Effector memory CD8-positive, alpha-beta T cell (primary cell): ENCODE data around the gene MAGOH.
A peak's percentile ranks its signal among the peaks of the same experiment; 100 is the strongest.
"Not testable (repeated sequence)": the region's sequence is repeated elsewhere in the genome, so short reads cannot be mapped to it uniquely, and the experiment has no call there.

ENCODE experiments used
- ATAC-seq: fragments of 150-1000 bp; cut with Tn5 transposase; replicated peaks from 2 replicates; pipeline ENCODE4 v1.10.0; 2021; ENCODE audit warnings: mild to moderate bottlenecking, moderate library complexity
- DNase-seq, 3 experiments: peaks; one replicate each; pipeline ENCODE4 v3.0.0; 2021
- H3K27ac Mint-ChIP-seq, 2 donors: one replicate each; pipeline ENCODE4 v1.8.0; 2022; ENCODE audit warnings: mild to moderate bottlenecking in 2 of 2, mixed read lengths in 2 of 2, moderate library complexity in 2 of 2
- H3K27me3 Mint-ChIP-seq, 2 donors: one replicate each; pipeline ENCODE4 v1.8.0; 2022; ENCODE audit warnings: mixed read lengths in 2 of 2
- H3K36me3 Mint-ChIP-seq: one replicate; pipeline ENCODE4 v1.8.0; 2022; ENCODE audit warnings: mild to moderate bottlenecking, moderate library complexity, mixed read lengths; ENCODE audit not compliant: insufficient read depth
- H3K4me1 Mint-ChIP-seq, 2 donors: one replicate each; pipeline ENCODE4 v1.8.0; 2022; ENCODE audit warnings: low read depth in 2 of 2, mixed read lengths in 2 of 2
- H3K4me3 Mint-ChIP-seq, 2 donors: one replicate each; pipeline ENCODE4 v1.8.0; 2022; ENCODE audit warnings: mild to moderate bottlenecking in 2 of 2, mixed read lengths in 2 of 2, moderate library complexity in 2 of 2
- H3K9me3 Mint-ChIP-seq, 2 donors: one replicate each; pipeline ENCODE4 v1.8.0; 2022; ENCODE audit warnings: mixed read lengths in 2 of 2

MAGOH gene

DNA sequence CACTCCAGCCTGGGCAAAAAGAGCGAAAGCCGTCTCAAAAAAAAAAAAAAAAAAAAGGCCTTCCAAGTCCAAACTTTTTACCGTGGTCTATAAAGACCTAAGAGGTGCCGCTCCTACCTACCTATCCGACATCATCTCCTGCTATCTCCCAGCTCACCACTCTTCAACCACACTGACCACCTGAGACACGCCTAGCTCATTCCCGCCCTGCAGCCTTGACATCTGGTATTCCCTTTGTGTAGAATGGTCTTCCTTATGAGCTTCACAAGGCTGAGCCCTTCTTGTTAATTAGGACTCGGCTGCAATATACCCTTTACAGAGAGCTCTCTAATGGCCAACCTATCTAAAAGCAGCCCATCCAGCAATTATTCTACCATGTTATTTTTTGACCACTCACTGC is 680 bp downstream of the MAGOH start:
- H3K4me3 Mint-ChIP-seq, result peak overlapping the region; percentile 99
- peaks cover 38% of the 10 kb centered on the region for H3K36me3 Mint-ChIP-seq
- DNase-seq, result no peak
- H3K27me3 Mint-ChIP-seq, result no peaks in the 10 kb centered on the region
- H3K9me3 Mint-ChIP-seq, result no peaks in the 10 kb centered on the region
- H3K27ac Mint-ChIP-seq, result peak overlapping the region; percentile 99 to 100
- no peak for ATAC-seq
- peaks cover 24 to 28% of the 10 kb centered on the region in 2 donors for H3K4me1 Mint-ChIP-seq

DNA sequence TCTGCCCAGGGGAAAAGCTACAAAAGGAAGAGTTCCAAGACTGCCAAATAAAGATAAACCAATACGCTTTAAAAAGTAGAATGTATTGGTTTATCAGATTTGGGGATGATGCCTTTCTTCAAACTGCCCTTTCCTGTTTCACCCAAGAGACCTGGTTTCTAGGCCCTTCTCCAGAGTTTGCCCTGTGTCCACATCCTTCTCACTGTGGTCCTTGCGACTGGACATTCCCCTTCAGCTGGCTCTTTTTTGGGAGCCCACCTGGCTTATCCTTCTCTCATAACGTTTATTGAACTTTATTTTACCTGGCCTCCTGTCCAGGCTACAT is 17.4 kb downstream of the MAGOH start:
- ATAC-seq, result no peak
- Mint-ChIP-seq H3K27me3 (no peaks in the 10 kb centered on the region), H3K4me1 (peaks cover 14 to 22% of the 10 kb centered on the region in 2 donors), H3K4me3 (peak overlapping the region; percentile 90 to 91), H3K36me3 (peaks cover 21% of the 10 kb centered on the region), H3K27ac (peak overlapping the region; percentile 96 to 98), H3K9me3 (no peaks in the 10 kb centered on the region)
- DNase-seq, result no peak

DNA sequence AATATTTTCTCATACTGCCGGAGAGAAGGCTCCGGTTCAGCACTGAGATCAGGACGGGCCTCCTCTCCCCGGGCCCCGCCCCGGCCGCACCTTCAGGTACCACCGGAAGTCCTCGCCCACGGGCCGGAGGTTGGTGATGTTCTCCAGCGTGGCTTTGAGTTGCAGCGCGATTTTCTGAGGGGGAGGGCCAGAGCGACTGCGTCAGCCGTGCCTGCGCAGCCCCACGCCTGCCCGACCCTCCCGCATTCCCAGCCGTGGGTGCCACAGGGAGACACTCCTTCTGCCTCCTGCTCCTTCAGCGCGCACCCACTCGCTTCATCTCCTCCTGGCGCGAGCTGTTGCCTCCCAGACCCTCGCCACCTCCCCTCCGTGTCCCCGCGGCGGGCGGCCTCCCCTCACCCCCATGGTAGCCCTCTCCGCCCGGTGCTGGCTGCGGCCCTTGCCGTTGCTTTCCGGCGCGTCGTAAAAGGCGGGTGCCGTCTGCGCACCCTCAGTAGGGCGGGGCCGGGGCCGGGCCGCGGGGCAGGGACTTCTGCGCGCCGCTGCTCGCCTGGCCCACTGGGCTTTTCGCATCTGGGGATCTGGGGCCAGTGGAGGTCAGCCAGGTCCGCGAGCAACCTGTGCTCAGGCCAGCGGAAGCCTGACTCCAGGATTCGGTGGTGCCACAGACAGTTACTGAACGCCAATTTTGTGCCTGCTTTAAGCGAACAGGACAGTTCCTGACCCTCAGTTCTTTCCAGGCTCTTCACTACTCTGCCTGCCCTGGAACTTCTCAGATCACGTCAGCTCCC is 18.0 kb downstream of the MAGOH start, which contains the start of gene CZIB:
TSS of gene CZIB (minus strand) at position 464 of the 791 bp plus-strand sequence. CDS start at position 405, 59 bp downstream.
- Mint-ChIP-seq H3K4me3 (peak within 1 kb of the TSS; percentile 90 to 91), H3K4me1 (peaks cover 14 to 22% of the 10 kb centered on the region in 2 donors), H3K27ac (peak within 1 kb of the TSS; percentile 96 to 98), H3K27me3 (no peaks in the 10 kb centered on the region), H3K9me3 (no peaks in the 10 kb centered on the region), H3K36me3 (peaks cover 21% of the 10 kb centered on the region)
- DNase-seq (peak; percentile 91 to 93 (median 92)), ATAC-seq (peak; percentile 90)

- no peaks in the 10 kb centered on the region for H3K27me3 Mint-ChIP-seq
- DNase-seq (no peak), ATAC-seq (no peak)
- H3K4me1 Mint-ChIP-seq, result peaks cover 14 to 22% of the 10 kb centered on the region in 2 donors
- peaks cover 21% of the 10 kb centered on the region for H3K36me3 Mint-ChIP-seq
- H3K27ac Mint-ChIP-seq, result peak overlapping the region; percentile 96 to 98
- peak overlapping the region; percentile 90 to 91 for H3K4me3 Mint-ChIP-seq
- no peaks in the 10 kb centered on the region for H3K9me3 Mint-ChIP-seq
Measured at GRCh38 chr1:53219711-53220110, 18.6 kb downstream of the MAGOH start.

GRCh38 chr1:53218201-53218600 is 20.1 kb downstream of the MAGOH start:
- Mint-ChIP-seq H3K9me3 (no peaks in the 10 kb centered on the region), H3K4me1 (peaks cover 14 to 22% of the 10 kb centered on the region in 2 donors), H3K4me3 (no peak overlapping the region), H3K36me3 (peaks cover 29% of the 10 kb centered on the region), H3K27ac (peak overlapping the region; percentile 60 to 98), H3K27me3 (no peaks in the 10 kb centered on the region)
- no peak for ATAC-seq
- no peak for DNase-seq

- ATAC-seq, result no peak
- H3K4me1 Mint-ChIP-seq, result peaks cover 2 to 6% of the 10 kb centered on the region in 2 donors
- no peak overlapping the region for H3K27ac Mint-ChIP-seq
- no peak for DNase-seq
- no peak overlapping the region for H3K4me3 Mint-ChIP-seq
- H3K9me3 Mint-ChIP-seq, result no peaks in the 10 kb centered on the region
- peaks cover 36% of the 10 kb centered on the region for H3K36me3 Mint-ChIP-seq
- no peaks in the 10 kb centered on the region for H3K27me3 Mint-ChIP-seq
Measured at GRCh38 chr1:53214376-53214940, 23.9 kb downstream of the MAGOH start.

DNA sequence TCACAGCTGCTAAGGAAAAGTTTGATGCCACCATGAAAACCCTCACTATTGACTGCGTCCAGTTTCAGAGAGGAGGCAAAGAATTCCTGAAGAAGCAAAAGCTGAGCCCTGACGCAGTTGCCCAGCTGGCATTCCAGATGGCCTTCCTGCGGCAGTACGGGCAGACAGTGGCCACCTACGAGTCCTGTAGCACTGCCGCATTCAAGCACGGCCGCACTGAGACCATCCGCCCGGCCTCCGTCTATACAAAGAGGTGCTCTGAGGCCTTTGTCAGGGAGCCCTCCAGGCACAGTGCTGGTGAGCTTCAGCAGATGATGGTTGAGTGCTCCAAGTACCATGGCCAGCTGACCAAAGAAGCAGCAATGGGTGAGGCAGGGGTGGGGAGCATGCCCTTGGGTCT is 27.4 kb downstream of the MAGOH start:
- ATAC-seq (no peak), DNase-seq (no peak)
- peaks cover 46% of the 10 kb centered on the region for H3K36me3 Mint-ChIP-seq
- H3K4me3 Mint-ChIP-seq, result no peak overlapping the region
- no peak overlapping the region for H3K27ac Mint-ChIP-seq
- no peaks in the 10 kb centered on the region for H3K27me3 Mint-ChIP-seq
- H3K9me3 Mint-ChIP-seq, result peaks cover 3 to 7% of the 10 kb centered on the region in 2 donors
- peaks cover 0 to 5% of the 10 kb centered on the region in 2 donors for H3K4me1 Mint-ChIP-seq

DNA sequence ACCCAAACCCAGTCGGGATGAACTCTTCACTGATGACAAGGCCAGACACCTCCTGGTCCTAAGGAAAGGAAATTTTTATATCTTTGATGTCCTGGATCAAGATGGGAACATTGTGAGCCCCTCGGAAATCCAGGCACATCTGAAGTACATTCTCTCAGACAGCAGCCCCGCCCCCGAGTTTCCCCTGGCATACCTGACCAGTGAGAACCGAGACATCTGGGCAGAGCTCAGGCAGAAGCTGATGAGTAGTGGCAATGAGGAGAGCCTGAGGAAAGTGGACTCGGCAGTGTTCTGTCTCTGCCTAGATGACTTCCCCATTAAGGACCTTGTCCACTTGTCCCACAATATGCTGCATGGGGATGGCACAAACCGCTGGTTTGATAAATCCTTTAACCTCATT is 28.0 kb downstream of the MAGOH start:
- Mint-ChIP-seq H3K27me3 (no peaks in the 10 kb centered on the region), H3K9me3 (peaks cover 3 to 7% of the 10 kb centered on the region in 2 donors), H3K36me3 (peaks cover 46% of the 10 kb centered on the region), H3K27ac (no peak overlapping the region), H3K4me1 (peaks cover 0 to 5% of the 10 kb centered on the region in 2 donors), H3K4me3 (no peak overlapping the region)
- ATAC-seq (no peak), DNase-seq (no peak)

- ATAC-seq (no peak), DNase-seq (no peak)
- Mint-ChIP-seq H3K9me3 (peaks cover 3 to 7% of the 10 kb centered on the region in 2 donors), H3K27ac (no peak overlapping the region), H3K27me3 (no peaks in the 10 kb centered on the region), H3K4me1 (peaks cover 0 to 11% of the 10 kb centered on the region in 2 donors), H3K4me3 (no peak overlapping the region), H3K36me3 (peaks cover 60% of the 10 kb centered on the region)
Measured at GRCh38 chr1:53207726-53208125, 30.6 kb downstream of the MAGOH start.

GRCh38 chr1:53206735-53207379 is 31.5 kb downstream of the MAGOH start:
- no peak for DNase-seq
- H3K27ac Mint-ChIP-seq, result no peak overlapping the region
- no peak for ATAC-seq
- H3K27me3 Mint-ChIP-seq, result no peaks in the 10 kb centered on the region
- no peak overlapping the region for H3K4me3 Mint-ChIP-seq
- H3K36me3 Mint-ChIP-seq, result peaks cover 62% of the 10 kb centered on the region
- peaks cover 3 to 7% of the 10 kb centered on the region in 2 donors for H3K9me3 Mint-ChIP-seq
- peaks cover 0 to 11% of the 10 kb centered on the region in 2 donors for H3K4me1 Mint-ChIP-seq

- not testable (repeated sequence) for H3K4me3 Mint-ChIP-seq, H3K9me3 Mint-ChIP-seq, H3K27ac Mint-ChIP-seq, DNase-seq, H3K27me3 Mint-ChIP-seq, ATAC-seq
- Mint-ChIP-seq H3K36me3 (peaks cover 55% of the 10 kb centered on the region), H3K4me1 (peaks cover 0 to 11% of the 10 kb centered on the region in 2 donors)
Measured at GRCh38 chr1:53206083-53206685, 32.1 kb downstream of the MAGOH start.

DNA sequence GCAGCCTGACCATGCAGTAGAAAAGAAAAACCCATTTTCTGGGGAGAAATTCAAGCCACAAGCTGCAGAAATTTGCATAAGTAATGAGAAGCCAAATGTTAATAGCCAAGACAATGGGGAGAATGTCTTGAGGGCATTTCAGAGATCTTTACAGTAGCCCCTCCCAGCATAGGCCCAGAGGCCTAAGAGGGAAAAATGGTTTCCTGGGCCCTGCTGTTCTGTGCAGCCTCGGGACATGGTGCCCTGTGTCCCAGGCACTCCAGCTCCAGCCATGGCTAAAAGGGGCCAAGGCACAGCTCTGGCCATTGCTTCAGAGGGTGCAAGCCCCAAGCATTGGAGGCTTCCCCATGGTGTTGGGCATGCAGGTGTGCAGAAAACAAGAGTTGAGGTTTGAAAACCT is 32.8 kb downstream of the MAGOH start:
- H3K4me1 Mint-ChIP-seq, result peaks cover 0 to 11% of the 10 kb centered on the region in 2 donors

GRCh38 chr1:53203466-53203865 is 34.9 kb downstream of the MAGOH start:
- DNase-seq (no peak), ATAC-seq (no peak)
- Mint-ChIP-seq H3K27me3 (no peaks in the 10 kb centered on the region), H3K4me3 (no peak overlapping the region), H3K36me3 (peaks cover 37% of the 10 kb centered on the region), H3K27ac (peak overlapping the region in 1 of 2 donors; percentile 9), H3K4me1 (peaks cover 0 to 11% of the 10 kb centered on the region in 2 donors), H3K9me3 (peaks cover 3 to 7% of the 10 kb centered on the region in 2 donors)

More for the DNA sequence above, 32.8 kb downstream of the MAGOH start:
- ATAC-seq, H3K9me3 Mint-ChIP-seq, H3K27me3 Mint-ChIP-seq, DNase-seq, H3K4me3 Mint-ChIP-seq: not testable (repeated sequence)
- Mint-ChIP-seq H3K36me3 (peaks cover 55% of the 10 kb centered on the region), H3K27ac (peak overlapping the region in 1 of 2 donors; percentile 63)
